Thoracic aorta (tissue), 2 donors: ENCODE measurements around the gene ZG16B. TPM values are rescaled to one million over a fixed set of nuclear protein-coding genes. Genes with fewer than 3 reads are reported as not detected.

Source experiments
- ATAC-seq: fragments of 150-250 bp; one replicate; pipeline ENCODE4 v1.8.0; 2017; ENCODE audit warnings: low read depth; ENCODE audit not compliant: insufficient number of reproducible peaks, low FRiP score
- DNase-seq: peaks from one replicate; pipeline ENCODE4 v3.0.0-alpha.2; 2020; ENCODE audit warnings: low spot score
- H3K27ac ChIP-seq, 2 donors: fragments of 200-600 bp; sonication (generic); 1 replicate in 1 of 2; 2 replicates in 1 of 2; pipeline ENCODE4 v1.5.1; 2016; ENCODE audit warnings: mild to moderate bottlenecking in 2 of 2, moderate library complexity in 2 of 2
- H3K27me3 ChIP-seq: fragments of 200-600 bp; sonication (generic); replicated peaks from 2 replicates; pipeline ENCODE4 v1.6.0; 2016; ENCODE audit warnings: mild to moderate bottlenecking; ENCODE audit not compliant: insufficient read depth
- H3K36me3 ChIP-seq: fragments of 200-600 bp; sonication (generic); one replicate; pipeline ENCODE4 v1.5.1; 2016
- H3K4me1 ChIP-seq, 2 donors: fragments of 200-600 bp; sonication (generic); 1 replicate in 1 of 2; 2 replicates in 1 of 2; pipeline versions ENCODE4 v1.5.1 to v1.6.0; 2016; ENCODE audit warnings: low read depth in 2 of 2, mild to moderate bottlenecking in 1 of 2; ENCODE audit not compliant: control insufficient read depth in 1 of 2
- H3K4me3 ChIP-seq: fragments of 200-600 bp; sonication (generic); 2 replicates; pipeline ENCODE4 v1.5.1; 2016; ENCODE audit warnings: mild to moderate bottlenecking
- H3K9me3 ChIP-seq: fragments of 200-600 bp; sonication (generic); 2 replicates; pipeline ENCODE4 v1.5.1; 2016
- total RNA-seq, 2 donors: library from RNA; depleted of rRNA; stranded (reverse); fragments of >200 nt; gene quantifications; one replicate each; pipeline versions ENCODE4 v1.1.0 to v1.2.3, GENCODE V29; 2016
- TF ChIP-seq, protein P1 (sequence below): fragments of 200-600 bp; sonication (generic); IDR thresholded peaks from one replicate; pipeline ENCODE4 v1.5.1; 2019; ENCODE audit warnings: antibody characterized with exemption

Gene ZG16B
- total RNA-seq, 2 donors from 2014 or later, result not detected

DNA sequence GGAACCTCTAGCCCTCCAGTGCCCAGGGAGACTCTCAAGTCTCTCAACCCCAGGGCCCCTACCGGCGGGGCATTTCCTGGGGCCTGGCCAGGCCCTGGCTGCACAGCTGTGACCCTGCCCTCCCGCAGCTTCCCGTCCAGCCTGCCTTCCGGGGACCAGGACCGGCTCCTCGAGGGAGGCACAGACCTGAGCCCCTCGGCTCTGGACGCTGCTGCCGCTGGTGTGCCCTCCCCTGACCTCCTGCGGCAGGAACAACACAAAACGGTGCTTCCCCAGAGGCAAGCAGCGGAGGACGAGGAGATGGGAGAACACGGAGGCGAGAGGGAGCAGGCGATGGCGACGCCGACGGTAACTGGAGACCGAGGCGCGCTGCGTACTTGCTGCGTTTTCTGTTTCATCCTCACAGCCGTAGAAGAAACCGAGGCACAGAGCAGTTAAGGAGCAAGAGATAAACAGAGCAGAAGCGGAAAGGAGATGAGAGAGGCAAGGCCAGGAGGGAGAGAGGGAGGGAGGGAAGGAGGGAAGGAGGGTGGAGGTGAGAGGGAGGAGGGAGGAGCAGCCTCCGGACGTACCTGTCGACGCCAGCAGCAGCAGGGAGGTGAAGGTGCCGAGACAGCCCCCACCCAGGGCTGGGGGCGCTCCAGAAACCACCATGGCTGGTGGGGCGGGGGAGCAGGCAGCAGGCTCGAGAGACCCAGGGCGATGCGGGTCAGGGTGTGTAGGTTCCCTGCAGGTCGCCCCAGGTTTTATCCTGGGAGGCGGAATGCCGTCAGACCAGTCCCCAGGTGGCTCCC is 27.5 kb downstream of the ZG16B start, which contains the start of gene PRSS22:
TSS of gene PRSS22 (minus strand) at position 720 of the 794 bp plus-strand sequence. CDS start at position 654, 66 bp downstream.
- H3K4me1 ChIP-seq, result no peaks in the 10 kb centered on the region
- peak within 1 kb of the TSS; percentile 33 for H3K4me3 ChIP-seq
- H3K36me3 ChIP-seq, result no peaks in the 10 kb centered on the region
- no peak within 1 kb of the TSS for H3K27ac ChIP-seq
- peaks cover 10% of the 10 kb centered on the region for H3K9me3 ChIP-seq
- no peaks in the 10 kb centered on the region for H3K27me3 ChIP-seq
- DNase-seq (no peak), ATAC-seq (no peak)
- TF ChIP-seq, protein P1, sequence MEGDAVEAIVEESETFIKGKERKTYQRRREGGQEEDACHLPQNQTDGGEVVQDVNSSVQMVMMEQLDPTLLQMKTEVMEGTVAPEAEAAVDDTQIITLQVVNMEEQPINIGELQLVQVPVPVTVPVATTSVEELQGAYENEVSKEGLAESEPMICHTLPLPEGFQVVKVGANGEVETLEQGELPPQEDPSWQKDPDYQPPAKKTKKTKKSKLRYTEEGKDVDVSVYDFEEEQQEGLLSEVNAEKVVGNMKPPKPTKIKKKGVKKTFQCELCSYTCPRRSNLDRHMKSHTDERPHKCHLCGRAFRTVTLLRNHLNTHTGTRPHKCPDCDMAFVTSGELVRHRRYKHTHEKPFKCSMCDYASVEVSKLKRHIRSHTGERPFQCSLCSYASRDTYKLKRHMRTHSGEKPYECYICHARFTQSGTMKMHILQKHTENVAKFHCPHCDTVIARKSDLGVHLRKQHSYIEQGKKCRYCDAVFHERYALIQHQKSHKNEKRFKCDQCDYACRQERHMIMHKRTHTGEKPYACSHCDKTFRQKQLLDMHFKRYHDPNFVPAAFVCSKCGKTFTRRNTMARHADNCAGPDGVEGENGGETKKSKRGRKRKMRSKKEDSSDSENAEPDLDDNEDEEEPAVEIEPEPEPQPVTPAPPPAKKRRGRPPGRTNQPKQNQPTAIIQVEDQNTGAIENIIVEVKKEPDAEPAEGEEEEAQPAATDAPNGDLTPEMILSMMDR, result no peak

- ATAC-seq (no peak), DNase-seq (no peak)
- Histone ChIP-seq H3K9me3 (peaks cover 10% of the 10 kb centered on the region), H3K4me1 (no peaks in the 10 kb centered on the region), H3K36me3 (no peaks in the 10 kb centered on the region), H3K4me3 (no peak overlapping the region), H3K27ac (no peak overlapping the region), H3K27me3 (no peaks in the 10 kb centered on the region)
- TF ChIP-seq, protein P1, result no peak
These were observed 28.3 kb downstream of the ZG16B start for GRCh38 chr16:2858245-2859025.

DNA sequence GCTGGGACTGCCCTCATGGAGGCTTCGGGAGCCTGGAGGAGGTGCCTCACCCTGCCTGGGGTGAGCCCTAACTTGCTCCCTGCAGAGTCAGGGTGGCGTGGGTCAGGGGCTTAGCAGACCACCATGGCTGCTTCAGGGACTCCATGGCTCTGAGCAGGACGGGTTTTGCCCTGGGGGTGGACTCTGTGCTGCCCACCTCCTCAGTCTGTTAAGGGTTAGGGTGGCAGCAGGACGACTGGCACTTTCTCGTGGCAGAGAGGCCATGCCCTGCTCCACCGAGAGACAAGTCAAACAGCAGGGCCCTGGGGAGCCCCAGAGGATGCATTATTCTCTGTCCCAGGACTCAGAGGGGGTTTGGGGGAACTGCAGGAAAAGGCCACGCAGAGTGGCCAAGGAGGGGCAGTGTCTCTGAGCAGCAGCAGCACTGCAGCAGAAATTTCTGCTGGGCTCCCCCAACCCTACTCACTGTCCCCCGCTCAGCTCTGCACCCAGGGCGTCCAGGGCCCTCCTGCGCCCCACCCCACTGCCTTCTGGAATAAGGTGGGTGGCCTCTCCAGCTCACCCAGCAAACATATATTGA is 29.7 kb downstream of the ZG16B start:
- Histone ChIP-seq H3K4me1 (no peaks in the 10 kb centered on the region), H3K4me3 (no peak overlapping the region), H3K9me3 (peaks cover 10% of the 10 kb centered on the region), H3K27ac (no peak overlapping the region), H3K36me3 (no peaks in the 10 kb centered on the region), H3K27me3 (no peaks in the 10 kb centered on the region)
- DNase-seq (no peak), ATAC-seq (no peak)
- TF ChIP-seq, protein P1, result no peak

DNA sequence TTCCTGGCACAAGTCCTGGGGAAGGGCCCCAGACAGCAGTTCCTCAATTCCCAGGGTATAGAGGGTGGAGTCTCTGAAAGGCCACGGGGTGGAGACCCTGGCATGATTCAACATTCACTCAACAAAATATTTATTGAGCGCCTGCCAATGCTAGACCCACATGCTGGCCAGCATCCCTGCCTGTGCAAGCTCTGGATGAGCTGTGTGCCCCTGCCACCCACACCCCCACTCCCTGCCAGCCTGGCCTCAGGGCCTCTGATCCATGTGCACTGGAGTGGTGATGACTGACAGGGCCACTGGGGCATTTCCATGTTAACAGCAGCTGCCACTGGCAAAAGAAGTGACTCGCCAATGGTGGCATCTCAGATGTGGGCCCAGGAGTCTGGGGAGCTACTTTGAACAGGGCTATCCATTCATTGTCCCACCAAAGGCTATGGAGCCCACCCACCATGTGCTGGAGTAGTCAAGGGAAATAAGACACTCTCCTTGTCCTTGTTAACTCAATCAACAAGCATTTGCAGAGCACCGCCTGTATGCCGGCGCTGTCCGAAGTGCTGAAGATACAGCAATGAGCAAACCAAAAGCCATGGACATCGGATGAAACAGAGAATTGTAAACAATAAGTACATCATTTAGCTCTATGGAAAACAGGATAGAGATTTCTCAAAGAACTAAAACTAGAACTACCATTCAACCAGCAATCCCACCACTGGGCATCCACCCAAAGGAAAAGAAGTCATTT is 30.9 kb downstream of the ZG16B start:
- Histone ChIP-seq H3K36me3 (no peaks in the 10 kb centered on the region), H3K4me1 (no peaks in the 10 kb centered on the region), H3K27me3 (no peaks in the 10 kb centered on the region), H3K27ac (no peak overlapping the region), H3K9me3 (peaks cover 10% of the 10 kb centered on the region), H3K4me3 (no peak overlapping the region)
- TF ChIP-seq, protein P1, result no peak
- ATAC-seq, result no peak
- no peak for DNase-seq
